Measurements from ENCODE around the gene SLC29A3. TPM values are rescaled to one million over a fixed set of nuclear protein-coding genes. Genes with fewer than 3 reads are reported as not detected.
A peak's percentile ranks its signal among the peaks of the same experiment; 100 is the strongest.

SLC29A3 gene
- total RNA-seq, 4 donors from 2014 or later: 1.0 to 13.8 (median 5.5) TPM

DNA sequence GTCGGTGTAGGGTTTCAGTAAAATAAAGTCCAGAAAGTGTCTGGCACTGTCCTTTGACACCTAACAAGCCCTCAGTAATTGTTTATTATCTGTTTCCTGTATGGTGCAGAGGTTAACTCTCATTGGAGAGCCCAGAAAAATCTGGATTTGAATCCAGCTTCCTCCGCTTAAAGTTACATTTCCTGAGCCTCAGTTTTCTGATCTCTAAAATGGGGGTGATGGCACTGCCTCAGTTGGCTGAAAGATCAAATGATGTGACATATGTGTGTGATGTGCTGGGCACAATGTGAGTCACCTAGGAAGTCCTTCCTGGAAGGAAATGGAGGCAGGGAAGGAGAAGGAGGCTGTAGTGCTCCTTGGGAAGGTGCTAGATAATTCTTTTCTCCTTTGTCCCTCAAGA, 63.0 kb downstream of the SLC29A3 start:
- intact Hi-C loops (cut with DNase I; ENCODE audit: low total_unique reads): loop anchor here (10.0 kb wide), 1 partner anchor 193 kb away; no protein-coding TSS in a partner anchor

GRCh38 chr10:71382757-71383156, 63.7 kb downstream of the SLC29A3 start:
- Histone ChIP-seq H3K36me3 (no peaks in the 10 kb centered on the region), H3K27me3 (no peaks in the 10 kb centered on the region), H3K27ac (no peak overlapping the region), H3K4me1 (no peaks in the 10 kb centered on the region), H3K9me3 (no peaks in the 10 kb centered on the region), H3K4me3 (no peak overlapping the region)
- intact Hi-C loops (cut with DNase I; ENCODE audit: low total_unique reads): loop anchor here (10.0 kb wide), 1 partner anchor 192 kb away; no protein-coding TSS in a partner anchor
- no peak for TF ChIP-seq CTCF (IDR thresholded peaks at IDR 0.05)
- no peak for TF ChIP-seq POLR2A (IDR thresholded peaks at IDR 0.05)
- DNase-seq: no peak

More for the DNA sequence above, 63.0 kb downstream of the SLC29A3 start:
- no peak for TF ChIP-seq CTCF (IDR thresholded peaks at IDR 0.05)
- no peak for TF ChIP-seq POLR2A (IDR thresholded peaks at IDR 0.05)
- Histone ChIP-seq H3K27ac (no peak overlapping the region), H3K27me3 (no peaks in the 10 kb centered on the region), H3K4me1 (no peaks in the 10 kb centered on the region), H3K36me3 (no peaks in the 10 kb centered on the region), H3K4me3 (no peak overlapping the region), H3K9me3 (no peaks in the 10 kb centered on the region)
- no peak for DNase-seq

DNA sequence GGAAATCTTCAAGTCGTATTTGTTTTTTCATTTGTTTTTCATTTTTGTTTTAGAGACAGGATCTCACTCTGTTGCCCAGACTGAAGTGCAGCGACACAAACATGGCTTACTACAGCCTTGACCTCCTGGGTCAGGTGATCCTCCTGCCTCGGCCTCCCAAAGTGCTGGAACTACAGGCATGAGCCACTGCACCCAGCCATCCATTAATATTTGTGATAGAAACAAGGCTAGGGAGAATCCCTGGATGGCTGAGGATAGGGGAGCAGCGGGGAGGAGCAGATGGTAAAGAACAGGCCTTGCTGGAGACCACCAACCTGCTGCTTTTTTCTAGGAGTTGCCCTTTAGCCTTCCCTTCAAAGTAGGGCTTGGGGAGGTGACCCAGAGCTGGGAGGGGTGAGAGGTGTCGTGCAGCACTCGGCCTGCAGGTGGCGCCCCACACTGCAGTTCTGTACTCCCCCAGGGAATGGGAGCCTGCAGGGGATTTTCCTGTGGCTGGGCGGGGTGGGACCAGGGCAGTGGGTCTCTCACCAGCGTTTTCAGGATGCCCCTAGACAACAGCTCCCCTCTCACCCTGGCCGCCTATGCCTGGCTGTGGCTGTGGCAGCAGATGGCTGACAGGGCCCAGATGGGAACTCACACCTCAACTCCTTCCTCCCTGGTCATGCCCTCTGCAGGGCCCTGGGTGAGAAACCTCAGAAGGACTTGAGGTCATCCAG, 65.1 kb downstream of the SLC29A3 start:
- DNase-seq: peak; percentile 66 to 71
- TF ChIP-seq POLR2A (IDR thresholded peaks at IDR 0.05) (no peak), CTCF (IDR thresholded peaks at IDR 0.05) (peak; percentile 78 to 91 (median 89))
- intact Hi-C loops (cut with DNase I; ENCODE audit: low total_unique reads): loop anchor here (10.0 kb wide), 1 partner anchor 191 kb away; no protein-coding TSS in a partner anchor

GRCh38 chr10:71388171-71388570, 69.1 kb downstream of the SLC29A3 start:
- DNase-seq: no peak
- Histone ChIP-seq H3K36me3 (no peaks in the 10 kb centered on the region), H3K4me3 (no peak overlapping the region), H3K9me3 (no peaks in the 10 kb centered on the region), H3K27me3 (no peaks in the 10 kb centered on the region), H3K27ac (no peak overlapping the region), H3K4me1 (no peaks in the 10 kb centered on the region)
- intact Hi-C loops (cut with DNase I; ENCODE audit: low total_unique reads): loop anchor here (10.0 kb wide), 1 partner anchor 187 kb away; no protein-coding TSS in a partner anchor
- TF ChIP-seq CTCF (IDR thresholded peaks at IDR 0.05): no peak

More for the DNA sequence above, 65.1 kb downstream of the SLC29A3 start:
- no peaks in the 10 kb centered on the region for H3K4me1 ChIP-seq
- no peaks in the 10 kb centered on the region for H3K36me3 ChIP-seq
- no peaks in the 10 kb centered on the region for H3K9me3 ChIP-seq
- H3K4me3 ChIP-seq: no peak overlapping the region
- H3K27me3 ChIP-seq: no peaks in the 10 kb centered on the region
- H3K27ac ChIP-seq: no peak overlapping the region

DNA sequence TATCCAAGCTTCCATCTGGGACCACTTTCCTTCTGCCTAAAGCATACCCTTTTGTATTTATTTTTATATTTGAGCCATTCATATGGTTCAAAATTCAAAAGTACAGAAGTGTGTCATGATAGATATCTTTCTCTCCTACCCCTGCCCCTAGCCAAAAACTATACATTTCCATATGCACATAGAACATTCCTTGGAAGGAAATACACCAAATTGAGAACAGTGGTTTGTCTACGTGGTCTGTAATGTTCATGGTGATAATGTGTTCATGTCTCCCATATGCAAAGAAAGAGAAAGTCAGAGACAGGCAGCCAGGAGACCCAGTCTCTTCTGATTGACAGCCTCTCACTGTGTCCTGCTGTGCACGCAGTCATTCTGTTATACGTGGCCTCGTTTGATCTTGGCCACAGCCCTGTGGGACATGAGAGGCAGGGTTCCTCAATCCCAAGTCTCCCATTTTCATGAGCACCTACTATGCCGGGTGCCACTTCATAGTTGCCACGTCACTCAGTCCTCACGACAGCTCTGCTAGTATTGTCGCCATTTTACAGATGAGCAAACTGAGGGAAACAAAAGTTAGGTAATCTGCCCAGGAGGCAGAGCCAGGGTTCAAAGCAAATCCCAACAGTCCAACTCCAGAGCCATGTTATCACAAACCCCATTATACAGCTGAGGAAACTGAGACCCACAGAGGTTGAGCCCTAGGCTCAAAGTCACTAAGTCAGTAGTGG, 69.7 kb downstream of the SLC29A3 start:
- H3K27me3 ChIP-seq: no peaks in the 10 kb centered on the region
- H3K4me1 ChIP-seq: no peaks in the 10 kb centered on the region
- no peaks in the 10 kb centered on the region for H3K9me3 ChIP-seq
- no peak for DNase-seq
- no peak for TF ChIP-seq CTCF (IDR thresholded peaks at IDR 0.05)
- TF ChIP-seq POLR2A (IDR thresholded peaks at IDR 0.05): no peak
- no peak overlapping the region for H3K27ac ChIP-seq
- H3K36me3 ChIP-seq: no peaks in the 10 kb centered on the region
- intact Hi-C loops (cut with DNase I; ENCODE audit: low total_unique reads): loop anchor here (10.0 kb wide), 1 partner anchor 186 kb away; no protein-coding TSS in a partner anchor
- H3K4me3 ChIP-seq: no peak overlapping the region

All from uterus (tissue), 4 donors.